ENCODE data around the gene GALNT8. TPM values are rescaled to one million over a fixed set of nuclear protein-coding genes. Genes with fewer than 3 reads are reported as not detected.

GALNT8 gene
- total RNA-seq, 1 experiment from 2014 or later, result not detected

DNA sequence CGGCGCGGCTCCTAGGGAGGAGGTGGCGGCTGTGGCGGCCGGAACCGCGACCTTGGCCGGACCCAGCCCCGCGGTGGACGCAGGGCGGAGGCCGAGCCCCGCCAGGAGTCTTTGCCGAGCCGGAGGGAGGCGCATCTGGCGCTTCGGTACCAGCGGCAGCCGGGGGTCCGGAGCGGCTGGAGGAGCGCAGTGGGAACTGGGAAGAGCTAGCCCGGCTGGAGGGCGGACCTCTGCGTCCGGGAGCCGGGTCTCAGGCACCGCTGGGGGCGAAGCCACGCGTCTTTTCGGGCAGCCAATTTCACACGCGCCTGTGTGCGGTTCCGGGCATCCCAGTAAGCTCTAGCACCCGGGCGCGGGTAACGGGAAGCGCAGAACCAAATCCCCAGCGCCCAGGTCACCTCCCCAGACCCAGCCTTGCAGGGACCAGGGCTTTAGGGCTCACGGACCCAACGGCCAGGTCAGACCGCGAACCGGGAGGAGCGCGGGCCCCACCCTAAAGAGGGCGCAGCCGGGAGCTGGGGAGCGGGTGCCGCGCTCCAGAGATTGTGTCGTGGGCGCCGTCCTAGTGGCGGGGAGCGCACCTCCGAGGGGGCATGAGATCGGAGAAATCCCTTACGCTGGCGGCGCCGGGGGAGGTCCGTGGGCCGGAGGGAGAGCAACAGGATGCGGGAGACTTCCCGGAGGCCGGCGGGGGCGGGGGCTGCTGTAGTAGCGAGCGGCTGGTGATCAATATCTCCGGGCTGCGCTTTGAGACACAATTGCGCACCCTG lies 89.4 kb downstream of the GALNT8 start:
- no peak for DNase-seq (ENCODE audit: low read depth, low spot score)
- POLR2A ChIA-PET, result no interaction called here
- H3K4me2 ChIP-seq (ENCODE audit: low read length), result no peak overlapping the region

DNA sequence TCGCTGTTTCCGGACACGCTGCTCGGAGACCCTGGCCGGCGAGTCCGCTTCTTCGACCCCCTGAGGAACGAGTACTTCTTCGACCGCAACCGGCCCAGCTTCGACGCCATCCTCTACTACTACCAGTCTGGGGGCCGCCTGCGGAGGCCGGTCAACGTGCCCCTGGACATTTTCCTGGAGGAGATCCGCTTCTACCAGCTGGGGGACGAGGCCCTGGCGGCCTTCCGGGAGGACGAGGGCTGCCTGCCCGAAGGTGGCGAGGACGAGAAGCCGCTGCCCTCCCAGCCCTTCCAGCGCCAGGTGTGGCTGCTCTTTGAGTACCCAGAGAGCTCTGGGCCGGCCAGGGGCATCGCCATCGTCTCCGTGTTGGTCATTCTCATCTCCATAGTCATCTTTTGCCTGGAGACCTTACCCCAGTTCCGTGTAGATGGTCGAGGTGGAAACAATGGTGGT lies 90.0 kb downstream of the GALNT8 start:
- RAD21 ChIA-PET (ENCODE audit: low non-redundant PET in 1 of 2, low total read pairs in 2 of 2, uncharacterized antibody in 2 of 2, unreplicated experiment in 2 of 2), result no interaction called here
- no peak for DNase-seq (ENCODE audit: low read depth, low spot score)
- no peak for ATAC-seq
- H2AFZ ChIP-seq (ENCODE audit: low read depth, low read length, poor library complexity, severe bottlenecking), result no peak overlapping the region
- CTCF ChIA-PET, result no interaction called here
- no peak overlapping the region for H3K27ac ChIP-seq (ENCODE audit: low read depth, low read length)
- H3K27me3 ChIP-seq (ENCODE audit: insufficient read depth, low read length), result peaks cover 49% of the 10 kb centered on the region
- no peak overlapping the region for H3K4me3 ChIP-seq (replicated peaks in 1 of 2; ENCODE audit: low read depth in 1 of 2, low read length in 2 of 2)
- H3K4me2 ChIP-seq (ENCODE audit: low read length), result no peak overlapping the region
- no peaks in the 10 kb centered on the region for H3K9me2 ChIP-seq (ENCODE audit: insufficient read depth)
- TF ChIP-seq, protein P1, sequence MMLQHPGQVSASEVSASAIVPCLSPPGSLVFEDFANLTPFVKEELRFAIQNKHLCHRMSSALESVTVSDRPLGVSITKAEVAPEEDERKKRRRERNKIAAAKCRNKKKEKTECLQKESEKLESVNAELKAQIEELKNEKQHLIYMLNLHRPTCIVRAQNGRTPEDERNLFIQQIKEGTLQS (IDR thresholded peaks at IDR 0.05), result no peak
- TF ChIP-seq SP1 (IDR thresholded peaks at IDR 0.05; ENCODE audit: low read depth) (no peak), ELF1 (IDR thresholded peaks at IDR 0.05; ENCODE audit: borderline replicate concordance, low read depth) (no peak), ZNF274 (IDR thresholded peaks at IDR 0.05; ENCODE audit: low read depth, low read length) (no peak), RAD21 (IDR thresholded peaks at IDR 0.05; ENCODE audit: low read depth) (no peak), CEBPB (IDR thresholded peaks at IDR 0.05; ENCODE audit: low read depth) (no peak), EZH2 (IDR thresholded peaks at IDR 0.05) (no peak), ZFX (IDR thresholded peaks at IDR 0.05) (no peak), EZH2phosphoT487 (IDR thresholded peaks at IDR 0.05; ENCODE audit: borderline replicate concordance) (no peak), YY1 (IDR thresholded peaks at IDR 0.05; ENCODE audit: extremely low read depth, insufficient replicate concordance, low read depth, low read length) (no peak)
- TF ChIP-seq, protein P2, sequence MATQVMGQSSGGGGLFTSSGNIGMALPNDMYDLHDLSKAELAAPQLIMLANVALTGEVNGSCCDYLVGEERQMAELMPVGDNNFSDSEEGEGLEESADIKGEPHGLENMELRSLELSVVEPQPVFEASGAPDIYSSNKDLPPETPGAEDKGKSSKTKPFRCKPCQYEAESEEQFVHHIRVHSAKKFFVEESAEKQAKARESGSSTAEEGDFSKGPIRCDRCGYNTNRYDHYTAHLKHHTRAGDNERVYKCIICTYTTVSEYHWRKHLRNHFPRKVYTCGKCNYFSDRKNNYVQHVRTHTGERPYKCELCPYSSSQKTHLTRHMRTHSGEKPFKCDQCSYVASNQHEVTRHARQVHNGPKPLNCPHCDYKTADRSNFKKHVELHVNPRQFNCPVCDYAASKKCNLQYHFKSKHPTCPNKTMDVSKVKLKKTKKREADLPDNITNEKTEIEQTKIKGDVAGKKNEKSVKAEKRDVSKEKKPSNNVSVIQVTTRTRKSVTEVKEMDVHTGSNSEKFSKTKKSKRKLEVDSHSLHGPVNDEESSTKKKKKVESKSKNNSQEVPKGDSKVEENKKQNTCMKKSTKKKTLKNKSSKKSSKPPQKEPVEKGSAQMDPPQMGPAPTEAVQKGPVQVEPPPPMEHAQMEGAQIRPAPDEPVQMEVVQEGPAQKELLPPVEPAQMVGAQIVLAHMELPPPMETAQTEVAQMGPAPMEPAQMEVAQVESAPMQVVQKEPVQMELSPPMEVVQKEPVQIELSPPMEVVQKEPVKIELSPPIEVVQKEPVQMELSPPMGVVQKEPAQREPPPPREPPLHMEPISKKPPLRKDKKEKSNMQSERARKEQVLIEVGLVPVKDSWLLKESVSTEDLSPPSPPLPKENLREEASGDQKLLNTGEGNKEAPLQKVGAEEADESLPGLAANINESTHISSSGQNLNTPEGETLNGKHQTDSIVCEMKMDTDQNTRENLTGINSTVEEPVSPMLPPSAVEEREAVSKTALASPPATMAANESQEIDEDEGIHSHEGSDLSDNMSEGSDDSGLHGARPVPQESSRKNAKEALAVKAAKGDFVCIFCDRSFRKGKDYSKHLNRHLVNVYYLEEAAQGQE (IDR thresholded peaks at IDR 0.05; ENCODE audit: low read depth), result no peak
- TF ChIP-seq, protein P3, sequence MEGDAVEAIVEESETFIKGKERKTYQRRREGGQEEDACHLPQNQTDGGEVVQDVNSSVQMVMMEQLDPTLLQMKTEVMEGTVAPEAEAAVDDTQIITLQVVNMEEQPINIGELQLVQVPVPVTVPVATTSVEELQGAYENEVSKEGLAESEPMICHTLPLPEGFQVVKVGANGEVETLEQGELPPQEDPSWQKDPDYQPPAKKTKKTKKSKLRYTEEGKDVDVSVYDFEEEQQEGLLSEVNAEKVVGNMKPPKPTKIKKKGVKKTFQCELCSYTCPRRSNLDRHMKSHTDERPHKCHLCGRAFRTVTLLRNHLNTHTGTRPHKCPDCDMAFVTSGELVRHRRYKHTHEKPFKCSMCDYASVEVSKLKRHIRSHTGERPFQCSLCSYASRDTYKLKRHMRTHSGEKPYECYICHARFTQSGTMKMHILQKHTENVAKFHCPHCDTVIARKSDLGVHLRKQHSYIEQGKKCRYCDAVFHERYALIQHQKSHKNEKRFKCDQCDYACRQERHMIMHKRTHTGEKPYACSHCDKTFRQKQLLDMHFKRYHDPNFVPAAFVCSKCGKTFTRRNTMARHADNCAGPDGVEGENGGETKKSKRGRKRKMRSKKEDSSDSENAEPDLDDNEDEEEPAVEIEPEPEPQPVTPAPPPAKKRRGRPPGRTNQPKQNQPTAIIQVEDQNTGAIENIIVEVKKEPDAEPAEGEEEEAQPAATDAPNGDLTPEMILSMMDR (IDR thresholded peaks at IDR 0.05 in 2 of 3, conservative IDR thresholded peaks at IDR 0.05 in 1 of 3; ENCODE audit: borderline replicate concordance in 1 of 3, insufficient read depth in 1 of 3, low read depth in 2 of 3, low read length in 2 of 3), result no peak
- BruUV-seq (replicated peaks), result no TSS peak
- no peaks in the 10 kb centered on the region for H4K20me1 ChIP-seq (ENCODE audit: insufficient read depth)
- no peaks in the 10 kb centered on the region for H3K36me3 ChIP-seq (ENCODE audit: control insufficient read depth in 1 of 2, insufficient read depth in 2 of 2, low read length in 2 of 2)
- no peaks in the 10 kb centered on the region for H3K9me3 ChIP-seq (ENCODE audit: control insufficient read depth in 1 of 2, insufficient read depth in 1 of 2, low read depth in 1 of 2, low read length in 2 of 2)
- H3K79me2 ChIP-seq (ENCODE audit: insufficient read depth, low read length), result no peaks in the 10 kb centered on the region
- H3K4me1 ChIP-seq (ENCODE audit: control insufficient read depth in 1 of 2, insufficient read depth in 2 of 2, low read length in 2 of 2), result no peaks in the 10 kb centered on the region
- POLR2A ChIA-PET, result no interaction called here
- no peak overlapping the region for H3K9ac ChIP-seq (ENCODE audit: low read length)
- intact Hi-C loops (cut with micrococcal nuclease), result no loop called here

More for the DNA sequence above, 89.4 kb downstream of the GALNT8 start:
- Histone ChIP-seq H3K4me1 (ENCODE audit: control insufficient read depth in 1 of 2, insufficient read depth in 2 of 2, low read length in 2 of 2) (no peaks in the 10 kb centered on the region), H3K79me2 (ENCODE audit: insufficient read depth, low read length) (no peaks in the 10 kb centered on the region), H3K36me3 (ENCODE audit: control insufficient read depth in 1 of 2, insufficient read depth in 2 of 2, low read length in 2 of 2) (no peaks in the 10 kb centered on the region), H3K9me2 (ENCODE audit: insufficient read depth) (no peaks in the 10 kb centered on the region), H3K27me3 (ENCODE audit: insufficient read depth, low read length) (peaks cover 50% of the 10 kb centered on the region), H4K20me1 (ENCODE audit: insufficient read depth) (no peaks in the 10 kb centered on the region), H3K27ac (ENCODE audit: low read depth, low read length) (no peak overlapping the region), H3K4me3 (replicated peaks in 1 of 2; ENCODE audit: low read depth in 1 of 2, low read length in 2 of 2) (no peak overlapping the region), H2AFZ (ENCODE audit: low read depth, low read length, poor library complexity, severe bottlenecking) (no peak overlapping the region), H3K9ac (ENCODE audit: low read length) (no peak overlapping the region), H3K9me3 (ENCODE audit: control insufficient read depth in 1 of 2, insufficient read depth in 1 of 2, low read depth in 1 of 2, low read length in 2 of 2) (no peaks in the 10 kb centered on the region)
- intact Hi-C loops (cut with micrococcal nuclease), result no loop called here
- no TSS peak for BruUV-seq (replicated peaks)
- TF ChIP-seq, protein P4, sequence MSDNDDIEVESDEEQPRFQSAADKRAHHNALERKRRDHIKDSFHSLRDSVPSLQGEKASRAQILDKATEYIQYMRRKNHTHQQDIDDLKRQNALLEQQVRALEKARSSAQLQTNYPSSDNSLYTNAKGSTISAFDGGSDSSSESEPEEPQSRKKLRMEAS (IDR thresholded peaks at IDR 0.05), result no peak
- ChIA-PET RAD21 (ENCODE audit: low non-redundant PET in 1 of 2, low total read pairs in 2 of 2, uncharacterized antibody in 2 of 2, unreplicated experiment in 2 of 2) (no interaction called here), CTCF (no interaction called here)
- no peak for ATAC-seq

All from HCT116 (cell line).